IMR-90 (cell line): ENCODE data around the gene OSTM1.

Experiments used
- BHLHE40 ChIP-seq: fragments of 150-350 bp; IDR thresholded peaks from 2 replicates; pipeline ENCODE4 v1.6.1; 2016; ENCODE audit warnings: mild to moderate bottlenecking, low read depth, low read length
- CEBPB ChIP-seq: IDR thresholded peaks from 2 replicates; pipeline ENCODE4 v1.6.1; 2012; ENCODE audit warnings: low read depth, low read length, improper control_type of control experiment
- CTCF ChIP-seq: conservative IDR thresholded peaks from 2 replicates; pipeline ENCODE4 v1.5.1; 2012; ENCODE audit warnings: mild to moderate bottlenecking, low read depth, low read length, improper control_type of control experiment
- ELK1 ChIP-seq: fragments of 150-350 bp; IDR thresholded peaks from 2 replicates; pipeline ENCODE4 v1.6.1; 2016; ENCODE audit warnings: low read depth, mild to moderate bottlenecking, low read length, moderate library complexity, borderline replicate concordance
- FOS ChIP-seq: fragments of 150-350 bp; IDR thresholded peaks from 2 replicates; pipeline ENCODE4 v1.6.1; 2016; ENCODE audit warnings: low read depth, low read length
- MAZ ChIP-seq: IDR thresholded peaks from 2 replicates; pipeline ENCODE4 v1.6.1; 2012; ENCODE audit warnings: low read depth, mild to moderate bottlenecking, low read length, improper control_type of control experiment, moderate library complexity, borderline replicate concordance
- MXI1 ChIP-seq: IDR thresholded peaks from 2 replicates; pipeline ENCODE4 v1.6.1; 2012; ENCODE audit warnings: low read depth, mild to moderate bottlenecking, low read length, moderate library complexity, borderline replicate concordance
- NFE2L2 ChIP-seq: fragments of 150-350 bp; IDR thresholded peaks from 2 replicates; pipeline ENCODE4 v1.6.1; 2016; ENCODE audit warnings: low read depth, mild to moderate bottlenecking, low read length
- POLR2A ChIP-seq: IDR thresholded peaks from 2 replicates; pipeline ENCODE4 v1.6.1; 2012; ENCODE audit warnings: mild to moderate bottlenecking, low read depth, low read length
- RAD21 ChIP-seq: IDR thresholded peaks from 2 replicates; pipeline ENCODE4 v1.6.1; 2012; ENCODE audit warnings: low read length, improper control_type of control experiment
- RCOR1 ChIP-seq: IDR thresholded peaks from 2 replicates; pipeline ENCODE4 v1.6.1; 2012; ENCODE audit warnings: mild to moderate bottlenecking, low read length, improper control_type of control experiment; ENCODE audit not compliant: insufficient replicate concordance
- RFX5 ChIP-seq: IDR thresholded peaks from 2 replicates; pipeline ENCODE4 v1.8.0; 2012; ENCODE audit warnings: low read depth, mild to moderate bottlenecking, low read length, moderate library complexity
- SMC3 ChIP-seq: fragments of 150-350 bp; IDR thresholded peaks from 2 replicates; pipeline ENCODE4 v1.6.1; 2016; ENCODE audit warnings: low read depth, mild to moderate bottlenecking, antibody characterized with exemption, low read length, moderate library complexity
- USF2 ChIP-seq: fragments of 150-350 bp; IDR thresholded peaks from 2 replicates; pipeline ENCODE4 v1.6.1; 2017; ENCODE audit warnings: mild to moderate bottlenecking, antibody characterized with exemption, low read length, low read depth

- TF ChIP-seq MXI1 (no peak), POLR2A (no peak), MAZ (no peak), NFE2L2 (no peak), CTCF (no peak), SMC3 (no peak), RCOR1 (no peak), ELK1 (no peak), RAD21 (no peak), RFX5 (no peak), USF2 (no peak), BHLHE40 (no peak), FOS (no peak), CEBPB (no peak)
Measured at GRCh38 chr6:108001696-108002231, 72.8 kb downstream of the OSTM1 start.
